RKO (cell line): ENCODE results near the gene BMERB1.
"Not testable (repeated sequence)": the region's sequence is repeated elsewhere in the genome, so short reads cannot be mapped to it uniquely, and the experiment has no call there.

Experiments
- DNase-seq: peaks from one replicate; pipeline ENCODE4 v3.0.0-alpha.2; 2016; ENCODE audit warnings: low spot score

BMERB1 gene

GRCh38 chr16:15434425-15435215 lies at the start of gene BMERB1:
Gene BMERB1 (plus strand): TSS chr16:15434588. CDS start chr16:15434654, 66 bp downstream.
- DNase-seq: no peak

- DNase-seq: not testable (repeated sequence)
These were observed 46.3 kb upstream of the BMERB1 start for GRCh38 chr16:15388060-15388459.

DNA sequence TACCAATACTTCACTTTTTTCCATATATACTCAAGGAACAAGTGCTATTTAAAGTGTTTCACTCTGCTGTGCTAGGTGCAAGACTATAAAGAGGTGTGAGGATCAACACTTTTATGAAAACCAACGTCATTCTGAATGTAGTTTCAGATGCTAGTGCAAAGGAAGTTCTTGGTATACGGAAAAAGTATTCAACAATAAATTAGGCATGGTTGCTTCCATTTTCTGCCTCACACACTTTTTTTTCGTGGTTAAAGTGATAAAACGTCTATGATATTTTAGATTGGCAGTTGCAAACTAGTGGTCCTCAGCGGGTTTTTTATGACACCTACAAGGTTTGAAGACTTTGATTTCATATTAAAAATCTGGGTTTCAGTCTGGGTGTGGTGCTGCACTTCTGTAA lies 44.5 kb upstream of the BMERB1 start:
- not testable (repeated sequence) for DNase-seq

DNA sequence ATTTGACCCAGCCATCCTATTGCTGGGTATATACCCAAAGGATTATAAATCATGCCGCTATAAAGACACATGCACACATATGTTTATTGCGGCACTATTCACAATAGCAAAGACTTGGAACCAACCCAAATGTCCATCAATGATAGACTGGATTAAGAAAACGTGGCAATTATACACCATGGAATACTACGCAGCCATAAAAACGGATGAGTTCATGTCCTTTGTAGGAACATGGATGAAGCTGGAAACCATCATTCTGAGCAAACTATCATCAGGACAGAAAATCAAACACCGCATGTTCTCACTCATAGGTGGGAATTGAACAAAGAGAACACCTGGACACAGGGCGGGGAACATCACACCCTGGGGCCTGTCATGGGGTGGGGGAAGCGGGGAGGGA lies 41.4 kb upstream of the BMERB1 start:
- DNase-seq: not testable (repeated sequence)

GRCh38 chr16:15395631-15396508 lies 38.5 kb upstream of the BMERB1 start, which contains the start of gene MPV17L:
Gene MPV17L (plus strand): TSS chr16:15395754. CDS start chr16:15395898, 144 bp downstream.
- not testable (repeated sequence) for DNase-seq

- not testable (repeated sequence) for DNase-seq
These were observed 37.9 kb upstream of the BMERB1 start for GRCh38 chr16:15396509-15396829.

DNA sequence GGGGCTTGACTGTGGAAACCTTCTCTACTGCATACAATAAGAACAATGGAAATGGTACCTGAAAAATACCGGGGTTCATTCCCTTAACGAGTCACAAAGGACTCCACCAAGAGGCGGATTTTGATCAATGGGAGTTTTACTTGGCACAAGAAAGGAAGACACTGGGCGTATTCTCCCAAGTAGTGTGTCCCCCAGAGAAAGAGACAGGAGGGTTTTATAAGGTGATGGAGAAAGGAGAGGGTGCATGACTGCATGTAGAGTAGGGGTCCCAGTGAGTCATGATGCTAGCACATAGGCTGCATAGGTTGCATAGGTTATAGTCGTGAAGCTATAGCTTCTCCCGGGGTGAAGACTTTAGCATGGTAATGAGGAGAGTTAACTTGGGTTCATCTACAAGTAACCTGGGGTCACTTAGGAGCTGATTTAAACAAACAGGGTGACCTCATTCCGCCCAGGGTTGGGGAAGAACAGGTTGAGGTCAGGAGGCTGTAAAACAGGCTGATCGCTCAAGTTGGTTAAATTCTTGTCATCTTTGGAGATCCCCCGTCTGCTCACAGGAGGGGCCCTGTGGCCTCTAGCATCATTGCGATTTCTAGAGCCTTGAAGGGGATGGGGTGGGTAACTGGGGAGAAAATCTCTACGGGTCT lies 37.3 kb upstream of the BMERB1 start:
- DNase-seq: no peak

GRCh38 chr16:15398618-15399316 lies 35.6 kb upstream of the BMERB1 start:
- DNase-seq: no peak

DNA sequence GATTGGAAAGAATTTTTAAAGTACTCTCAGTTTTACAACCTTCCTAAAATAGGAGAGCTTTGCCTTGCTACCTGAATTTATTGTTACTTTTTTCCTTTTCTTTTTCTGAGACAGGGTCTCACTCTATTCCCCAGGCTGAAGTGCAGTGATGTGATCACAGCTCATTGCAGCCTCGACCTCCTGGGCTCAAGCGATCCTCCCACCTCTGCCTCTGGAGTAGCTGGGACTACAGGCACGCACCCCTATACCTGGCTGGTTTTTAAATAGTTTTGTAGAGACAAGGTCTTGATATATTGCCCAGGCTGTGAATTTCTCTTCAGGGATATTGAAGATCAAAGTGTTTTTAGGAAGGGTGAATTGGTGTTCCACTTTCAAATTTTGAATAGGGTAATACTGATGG lies 35.1 kb upstream of the BMERB1 start:
- DNase-seq: no peak

GRCh38 chr16:15400314-15400713 lies 34.1 kb upstream of the BMERB1 start:
- not testable (repeated sequence) for DNase-seq

DNA sequence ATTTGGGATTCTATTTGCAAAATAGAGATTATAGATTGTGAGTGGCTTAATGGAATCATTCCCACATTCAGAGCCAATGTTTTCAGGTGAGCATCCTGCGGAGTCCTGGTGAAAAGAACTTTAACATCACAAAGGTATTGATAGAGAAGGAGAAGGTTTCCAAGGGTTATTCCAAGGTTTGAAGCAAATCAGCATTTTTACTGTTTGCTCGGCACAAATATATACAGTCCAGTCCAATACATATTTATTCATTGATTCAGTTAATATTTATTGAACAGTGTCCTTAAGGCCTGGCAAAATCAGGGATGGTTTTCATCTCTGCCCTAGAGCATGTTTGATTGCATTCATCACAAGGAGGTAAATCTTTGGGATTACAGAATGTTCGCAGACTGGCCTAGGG lies 32.4 kb upstream of the BMERB1 start:
- no peak for DNase-seq

- no peak for DNase-seq
These were observed 30.9 kb upstream of the BMERB1 start for GRCh38 chr16:15403392-15403995.

GRCh38 chr16:15404091-15404490 lies 30.3 kb upstream of the BMERB1 start:
- not testable (repeated sequence) for DNase-seq

GRCh38 chr16:15404792-15405191 lies 29.6 kb upstream of the BMERB1 start:
- no peak for DNase-seq

- DNase-seq: not testable (repeated sequence)
These were observed 26.6 kb upstream of the BMERB1 start for GRCh38 chr16:15407756-15408155.

- DNase-seq: not testable (repeated sequence)
These were observed 24.9 kb upstream of the BMERB1 start for GRCh38 chr16:15409476-15409875.

DNA sequence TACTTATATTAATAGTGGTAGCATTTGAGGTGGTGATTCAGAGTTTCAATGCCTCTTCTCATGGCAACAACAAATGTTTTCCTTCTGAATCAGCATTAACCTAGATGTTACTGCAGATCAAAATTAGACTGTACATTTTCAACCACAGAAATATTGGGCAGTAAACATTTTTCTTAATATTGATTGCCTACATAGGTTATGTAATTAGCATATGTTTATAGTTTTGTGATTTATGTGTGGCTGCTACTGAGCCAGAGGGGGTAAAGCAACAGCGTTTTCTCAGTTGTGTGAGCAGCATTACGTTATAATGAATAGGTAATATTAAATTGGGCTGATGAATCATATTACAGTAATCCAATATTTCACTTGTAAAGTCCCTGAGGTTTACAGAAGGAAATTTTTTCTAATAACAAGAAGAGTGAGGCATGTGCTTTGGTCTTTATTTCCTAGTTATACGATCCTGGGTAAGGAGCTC lies 18.8 kb upstream of the BMERB1 start:
- no peak for DNase-seq

DNA sequence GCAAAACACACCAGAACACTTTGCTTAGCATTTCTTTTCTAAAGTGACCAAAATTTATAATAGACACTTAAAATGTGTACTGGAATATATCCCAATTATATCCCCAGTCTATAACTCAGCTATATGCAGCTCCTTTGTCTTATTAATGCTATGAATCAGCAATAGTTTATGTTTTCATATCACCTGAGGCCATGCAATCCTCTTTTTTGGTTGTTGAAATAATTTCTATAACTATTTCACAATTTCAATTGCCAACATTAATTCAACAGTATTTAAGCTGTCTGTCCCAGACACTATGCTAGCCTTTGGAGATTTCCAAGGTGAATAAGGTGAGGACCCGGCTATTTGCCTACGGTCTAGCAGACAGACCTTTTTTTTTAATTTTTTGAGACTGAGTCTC lies 17.2 kb upstream of the BMERB1 start:
- no peak for DNase-seq

GRCh38 chr16:15418206-15418605 lies 16.2 kb upstream of the BMERB1 start:
- no peak for DNase-seq

DNA sequence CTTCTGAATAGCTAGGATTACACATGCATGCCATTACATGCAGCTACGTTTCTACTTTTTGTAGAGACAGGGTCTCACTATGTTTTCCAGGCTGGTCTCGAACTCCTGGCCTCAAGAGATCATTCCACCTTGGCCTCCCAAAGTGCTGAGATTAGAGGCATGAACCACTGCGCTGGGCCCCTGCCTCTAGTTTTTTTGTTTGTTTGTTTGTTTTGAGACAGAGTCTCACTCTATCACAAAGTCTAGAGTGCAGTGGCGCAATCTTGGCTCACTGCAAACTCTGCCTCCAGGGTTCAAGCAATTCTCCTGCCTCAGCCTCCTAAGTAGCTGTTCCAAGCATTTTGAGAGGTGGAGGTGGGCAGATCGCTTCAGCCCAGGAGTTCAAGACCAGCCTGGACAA lies 12.7 kb upstream of the BMERB1 start:
- DNase-seq: not testable (repeated sequence)

GRCh38 chr16:15422222-15422621 lies 12.2 kb upstream of the BMERB1 start:
- no peak for DNase-seq
